PC-9 (cell line): ENCODE measurements around the gene EID1.

Experiments used
- EZH2 ChIP-seq: fragments of 200-600 bp; sonication (generic); IDR thresholded peaks from 2 replicates; pipeline ENCODE4 v1.8.0; 2017; ENCODE audit warnings: antibody characterized with exemption, low read depth
- TF ChIP-seq, protein P1 (sequence below): fragments of 200-600 bp; sonication (generic); conservative IDR thresholded peaks from 2 replicates; pipeline ENCODE4 v1.6.1; 2017; ENCODE audit warnings: mixed run types, antibody characterized with exemption, mild to moderate bottlenecking, moderate library complexity

DNA sequence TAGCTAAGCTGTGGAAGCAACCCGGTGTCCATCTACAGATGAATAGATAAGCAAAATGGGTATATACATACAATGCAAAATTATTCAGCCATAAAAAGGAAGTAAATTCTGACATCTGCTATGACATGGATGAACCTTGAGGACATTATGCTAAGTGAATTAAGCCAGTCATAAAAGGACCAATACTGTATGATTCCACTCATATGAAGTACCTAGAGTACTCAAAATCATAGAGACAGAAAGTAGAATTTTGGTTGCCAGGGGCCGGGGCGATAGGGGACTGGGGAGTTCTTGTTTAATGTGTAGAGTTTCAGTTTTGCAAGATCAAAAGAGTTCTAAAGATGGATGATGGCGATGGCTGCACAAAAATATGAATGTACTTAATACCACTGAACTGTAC, 10.3 kb downstream of the EID1 start:
- TF ChIP-seq, protein P1, sequence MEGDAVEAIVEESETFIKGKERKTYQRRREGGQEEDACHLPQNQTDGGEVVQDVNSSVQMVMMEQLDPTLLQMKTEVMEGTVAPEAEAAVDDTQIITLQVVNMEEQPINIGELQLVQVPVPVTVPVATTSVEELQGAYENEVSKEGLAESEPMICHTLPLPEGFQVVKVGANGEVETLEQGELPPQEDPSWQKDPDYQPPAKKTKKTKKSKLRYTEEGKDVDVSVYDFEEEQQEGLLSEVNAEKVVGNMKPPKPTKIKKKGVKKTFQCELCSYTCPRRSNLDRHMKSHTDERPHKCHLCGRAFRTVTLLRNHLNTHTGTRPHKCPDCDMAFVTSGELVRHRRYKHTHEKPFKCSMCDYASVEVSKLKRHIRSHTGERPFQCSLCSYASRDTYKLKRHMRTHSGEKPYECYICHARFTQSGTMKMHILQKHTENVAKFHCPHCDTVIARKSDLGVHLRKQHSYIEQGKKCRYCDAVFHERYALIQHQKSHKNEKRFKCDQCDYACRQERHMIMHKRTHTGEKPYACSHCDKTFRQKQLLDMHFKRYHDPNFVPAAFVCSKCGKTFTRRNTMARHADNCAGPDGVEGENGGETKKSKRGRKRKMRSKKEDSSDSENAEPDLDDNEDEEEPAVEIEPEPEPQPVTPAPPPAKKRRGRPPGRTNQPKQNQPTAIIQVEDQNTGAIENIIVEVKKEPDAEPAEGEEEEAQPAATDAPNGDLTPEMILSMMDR = no peak
- no peak for TF ChIP-seq EZH2
